ENCODE data around the gene CYP8B1.
A peak's percentile ranks its signal among the peaks of the same experiment; 100 is the strongest.

Gene CYP8B1

DNA sequence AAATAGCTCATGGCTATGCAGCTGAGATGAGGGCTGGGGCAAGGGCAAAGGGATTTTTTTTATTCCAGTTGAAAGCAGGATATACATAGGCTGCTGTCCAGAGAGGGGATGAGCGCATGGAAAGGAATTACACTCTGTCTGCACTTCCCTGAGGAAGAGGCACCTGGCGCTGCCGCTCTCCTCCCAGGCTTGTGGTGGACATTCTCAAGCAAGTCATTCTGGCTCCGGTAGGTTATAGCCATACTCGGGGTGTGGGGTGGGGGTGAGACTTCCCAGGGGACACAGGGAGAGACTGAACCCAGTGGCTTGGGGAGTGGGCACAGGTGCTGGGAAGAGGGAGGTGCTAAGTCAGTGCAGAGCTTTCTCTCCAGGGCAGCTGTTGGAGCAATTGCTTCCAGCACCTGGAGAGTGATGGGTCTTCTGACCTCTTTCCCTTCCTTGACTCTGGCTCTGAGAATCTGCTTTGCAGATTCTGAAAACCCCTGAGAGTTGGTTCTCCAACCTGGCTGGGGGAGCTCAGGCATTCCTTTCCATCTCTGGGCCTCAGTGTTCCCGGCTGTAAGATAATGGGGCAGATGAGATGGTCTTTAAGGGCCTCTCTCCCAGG lies 24.3 kb downstream of the CYP8B1 start:
- no peak for DNase-seq

DNA sequence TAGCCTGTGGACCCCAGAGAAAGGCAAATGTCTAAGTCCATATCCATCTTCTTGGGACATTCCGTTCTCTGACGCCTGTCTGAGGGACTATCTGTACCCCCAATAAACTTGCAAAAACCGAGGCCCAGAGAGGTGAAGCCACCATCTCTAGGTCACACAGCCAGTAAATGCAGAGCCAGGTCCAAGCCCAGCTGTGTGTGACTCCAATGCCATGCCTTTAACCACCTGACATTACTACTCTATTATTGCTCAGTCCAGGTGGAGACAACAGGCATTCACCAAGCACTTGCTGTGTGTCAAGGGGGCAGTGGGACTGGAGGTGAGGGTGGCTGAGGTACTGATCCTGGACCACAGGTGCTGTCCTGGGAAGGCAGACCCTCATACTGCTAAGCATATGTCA lies 25.4 kb downstream of the CYP8B1 start:
- no peak for DNase-seq

DNA sequence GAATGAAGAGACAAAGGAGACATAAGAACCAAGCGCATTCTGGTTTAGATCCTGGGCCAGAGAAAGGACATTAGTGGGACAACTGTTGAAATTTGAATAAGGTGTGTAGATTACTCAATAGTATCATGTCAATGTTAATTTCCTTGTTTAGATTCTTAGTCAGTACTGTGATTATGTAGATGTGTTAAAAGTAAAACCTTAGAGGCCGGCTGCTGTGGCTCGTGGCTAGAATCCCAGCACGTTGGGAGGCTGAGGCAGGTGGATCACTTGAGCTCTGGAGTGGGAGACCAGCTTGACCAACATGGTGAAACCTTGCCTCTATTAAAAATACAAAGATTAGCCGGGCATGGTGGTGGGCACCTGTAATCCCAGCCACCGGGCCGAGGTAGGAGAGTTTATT lies 26.7 kb downstream of the CYP8B1 start:
- no peak for DNase-seq

DNA sequence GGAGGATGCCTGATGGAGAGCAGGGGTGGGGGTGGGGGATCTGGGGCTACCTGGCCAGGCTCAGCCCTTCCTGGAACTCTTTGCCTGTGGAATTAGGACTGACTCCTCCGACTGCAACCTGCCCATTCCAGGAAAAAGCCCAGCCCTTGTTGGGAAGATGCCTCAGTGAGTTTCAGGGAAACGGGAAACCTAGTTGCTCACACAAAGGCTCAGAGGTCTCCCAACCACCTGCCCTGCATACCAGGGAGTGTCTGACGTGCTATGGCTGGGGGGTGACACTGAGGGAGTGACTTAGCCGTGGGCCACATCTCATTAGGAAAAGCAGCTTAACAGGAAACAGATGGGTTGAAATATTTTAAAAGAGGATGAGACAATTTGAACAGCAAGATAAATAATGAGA lies 27.9 kb downstream of the CYP8B1 start:
- no peak for DNase-seq

DNA sequence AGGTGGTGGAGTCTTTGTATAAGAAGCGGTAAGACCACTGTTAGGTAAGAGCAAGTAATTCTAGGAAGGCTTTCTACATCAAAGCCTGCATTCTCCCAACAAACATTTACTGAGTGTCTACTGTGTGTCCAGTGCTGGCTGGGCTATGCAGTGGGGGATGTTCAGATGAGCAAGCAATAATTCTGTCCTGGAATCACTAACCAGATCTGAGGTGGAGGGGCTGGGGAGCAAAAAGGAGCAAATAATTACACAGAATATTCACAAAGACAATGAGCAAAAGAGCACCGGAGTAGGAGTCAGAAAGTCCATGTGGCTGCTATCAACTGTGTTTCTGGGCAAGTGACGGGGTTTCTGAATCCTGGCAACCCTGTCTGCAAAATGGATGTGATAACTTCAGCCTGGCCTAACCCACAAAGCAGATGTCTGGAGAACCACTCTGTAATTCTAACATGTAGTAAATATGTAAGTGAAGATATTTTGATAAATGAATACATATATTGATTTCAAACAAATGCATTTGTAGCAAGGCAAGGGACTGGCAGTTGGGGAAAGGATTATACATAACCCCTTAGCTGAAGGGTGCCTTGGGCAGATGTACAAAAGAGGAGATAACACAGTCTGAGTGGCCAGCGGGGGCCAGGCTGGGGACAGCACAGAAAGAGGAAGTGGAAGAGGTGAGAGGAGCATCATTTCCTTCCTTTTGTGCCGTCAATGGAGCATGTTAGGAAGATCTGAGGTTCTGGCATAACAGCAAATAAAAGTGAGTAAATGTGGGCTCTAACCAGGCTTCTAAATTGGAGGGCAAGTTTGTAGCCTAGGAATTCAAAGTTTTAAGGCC lies 28.8 kb downstream of the CYP8B1 start:
- DNase-seq: no peak

DNA sequence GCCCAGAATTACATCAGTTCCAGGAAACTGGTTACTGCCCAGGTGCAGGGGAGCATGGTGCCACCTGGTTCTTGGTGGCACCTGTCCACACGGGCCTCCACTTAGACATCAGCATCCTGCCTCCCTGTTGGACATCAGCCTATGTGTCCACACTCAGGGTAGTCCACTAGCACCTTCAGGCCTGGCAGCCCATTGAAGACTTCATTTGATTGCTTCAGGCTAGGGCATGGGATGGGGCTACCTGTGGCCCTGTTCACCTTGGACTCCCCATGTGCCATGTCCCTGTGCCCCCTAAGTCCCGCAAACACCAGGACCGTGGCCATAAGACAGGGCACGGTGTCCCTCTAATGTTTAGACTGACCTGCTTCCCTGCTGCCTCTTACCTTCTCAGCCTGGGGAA lies 30.9 kb downstream of the CYP8B1 start:
- DNase-seq: no peak

DNA sequence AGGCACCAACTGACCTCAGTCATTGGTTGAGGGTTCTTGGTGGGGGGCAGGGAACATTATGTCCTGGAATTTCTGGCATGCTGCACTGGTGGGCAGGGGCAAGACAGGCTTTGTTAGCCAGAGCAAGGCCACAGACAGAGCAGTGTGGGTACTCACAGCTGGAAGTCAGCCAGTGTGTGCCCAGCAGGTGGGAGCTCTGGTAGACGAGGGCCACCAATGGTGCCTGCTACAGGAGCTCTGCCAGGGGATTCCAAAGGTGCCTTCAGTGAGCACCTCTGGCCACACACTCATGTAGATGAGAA lies 31.3 kb downstream of the CYP8B1 start:
- DNase-seq: no peak

DNA sequence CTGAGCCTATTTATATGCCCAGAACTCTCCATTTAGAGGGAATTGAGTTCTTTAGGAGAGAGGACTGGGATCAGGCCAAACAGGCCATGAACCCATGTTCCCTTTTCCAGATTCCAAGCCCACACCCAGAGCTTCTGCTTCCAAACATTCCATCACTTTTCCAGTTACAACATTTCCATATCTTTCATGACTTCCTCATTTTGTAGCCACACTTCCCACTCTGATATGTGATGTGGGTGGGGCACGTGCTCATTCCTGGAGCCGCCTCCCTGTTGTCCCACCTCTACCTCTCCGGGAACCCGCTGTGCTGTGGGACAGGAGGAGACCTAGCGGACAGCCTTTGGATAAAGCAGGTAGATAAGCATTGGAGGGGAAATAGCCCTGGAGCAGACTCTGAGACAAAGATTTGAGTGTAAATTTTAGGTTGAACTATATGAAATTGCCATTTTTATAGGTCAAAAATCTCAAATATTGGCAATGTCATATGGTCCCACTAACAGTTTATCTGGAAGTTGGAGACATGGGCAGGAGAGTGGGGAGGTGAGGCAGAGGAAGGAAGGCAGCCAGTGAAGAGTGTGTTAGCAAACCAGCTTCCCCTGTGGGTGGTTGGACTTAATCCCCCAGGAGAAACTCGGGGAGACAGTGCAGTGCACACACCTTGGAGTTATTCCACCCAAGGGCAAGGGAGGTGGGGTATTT lies 31.8 kb downstream of the CYP8B1 start:
- DNase-seq: no peak

DNA sequence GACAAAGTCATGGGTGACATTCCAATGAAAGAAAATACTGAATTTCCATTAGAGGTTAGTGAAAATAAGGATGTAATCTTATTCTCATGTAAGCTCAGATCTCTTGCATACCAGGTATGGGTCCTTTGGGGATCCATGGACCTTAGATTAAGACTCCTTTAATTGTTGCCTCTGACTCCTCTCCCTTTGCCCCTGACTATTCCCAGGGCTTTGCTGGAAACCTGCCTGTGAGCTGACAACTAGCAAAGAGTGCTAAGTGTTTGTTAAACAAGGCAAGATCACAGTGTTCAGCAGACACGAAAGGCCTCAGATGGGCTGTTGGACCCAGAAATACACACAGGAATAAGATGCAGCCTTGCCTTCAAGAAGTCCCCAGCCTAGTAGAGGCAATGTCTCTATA lies 34.3 kb downstream of the CYP8B1 start:
- no peak for DNase-seq

DNA sequence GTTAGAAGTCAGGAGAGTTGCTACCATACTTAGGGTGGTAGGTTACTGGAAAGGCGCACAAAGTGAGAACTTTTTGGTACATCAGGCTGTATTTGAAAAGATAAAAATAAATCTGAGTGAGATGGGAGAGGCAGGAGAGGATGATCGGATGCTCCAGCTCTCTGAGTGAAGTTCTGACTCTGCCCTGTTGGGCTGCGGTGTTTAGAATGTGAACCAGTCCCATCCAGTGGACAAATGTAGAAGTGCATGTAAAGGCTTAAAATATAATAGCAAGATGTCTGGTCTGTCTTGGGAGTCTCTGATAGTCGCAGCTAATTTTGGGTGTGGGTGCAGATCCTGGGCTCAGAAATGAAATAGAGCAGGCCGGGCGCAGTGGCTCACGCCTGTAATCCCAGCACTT lies 36.1 kb downstream of the CYP8B1 start:
- peak; percentile 52 for DNase-seq

DNA sequence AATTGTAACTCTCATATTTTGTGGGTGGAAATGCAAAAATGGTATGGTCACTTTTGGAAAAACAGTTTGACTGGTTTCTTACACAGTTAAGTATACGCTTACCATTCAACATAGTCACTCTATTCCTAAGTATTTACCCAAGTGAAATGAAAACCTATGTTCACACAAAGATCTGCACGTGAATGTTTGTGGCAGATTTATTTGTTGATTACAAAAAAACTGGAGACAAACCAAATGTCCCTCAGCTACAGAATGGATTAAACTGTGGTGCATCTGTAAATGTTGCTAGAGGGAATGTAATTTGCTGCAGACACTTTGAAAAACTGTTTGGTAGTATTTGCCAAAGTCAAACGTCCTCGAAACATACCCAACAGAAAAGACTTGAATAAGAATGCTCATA lies 37.1 kb downstream of the CYP8B1 start:
- no peak for DNase-seq

DNA sequence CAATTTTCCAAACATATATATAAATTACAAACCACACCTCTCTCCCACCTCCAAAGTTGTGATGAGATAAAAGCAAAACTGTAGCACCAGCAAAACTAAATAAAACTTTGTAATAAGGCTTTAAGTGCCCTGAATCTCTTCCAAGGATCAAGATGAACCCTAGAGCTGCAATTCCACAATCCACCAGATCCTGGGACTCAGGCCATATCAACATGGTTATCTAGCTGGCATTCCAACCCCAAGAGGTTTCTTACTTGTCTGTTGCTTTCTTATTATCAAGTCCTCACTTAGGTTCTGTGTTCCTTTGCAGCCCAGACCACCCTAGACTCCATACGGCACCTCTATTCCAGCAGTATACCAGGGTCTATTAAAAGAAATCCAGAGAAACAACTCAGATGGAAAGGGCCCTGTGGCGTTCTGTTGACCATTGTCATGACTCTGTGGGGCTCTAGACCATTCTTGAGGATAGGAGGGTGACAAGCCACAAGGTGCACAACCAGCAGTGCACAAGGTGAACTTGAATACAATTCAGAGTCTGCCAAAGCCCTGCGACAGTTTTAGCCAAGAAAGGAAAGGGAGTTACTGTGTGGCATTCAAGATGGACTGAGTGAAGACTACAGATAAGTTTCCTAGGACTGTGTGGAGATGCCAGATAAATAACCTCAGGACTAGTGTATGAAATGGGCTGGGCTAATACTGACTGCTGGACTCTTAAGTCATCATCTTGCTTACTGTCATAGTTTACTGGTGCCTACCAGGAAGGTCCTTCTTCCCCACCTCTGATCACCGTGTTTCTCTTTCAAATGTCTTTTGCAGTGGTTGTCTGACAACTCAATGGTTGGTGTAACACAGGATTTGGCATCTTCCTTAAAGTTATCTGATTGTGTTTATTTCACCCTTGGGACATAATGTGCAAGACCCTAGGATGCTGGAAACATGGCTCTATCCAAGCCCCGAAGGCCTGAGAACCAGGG lies 39.2 kb downstream of the CYP8B1 start:
- DNase-seq: no peak

DNA sequence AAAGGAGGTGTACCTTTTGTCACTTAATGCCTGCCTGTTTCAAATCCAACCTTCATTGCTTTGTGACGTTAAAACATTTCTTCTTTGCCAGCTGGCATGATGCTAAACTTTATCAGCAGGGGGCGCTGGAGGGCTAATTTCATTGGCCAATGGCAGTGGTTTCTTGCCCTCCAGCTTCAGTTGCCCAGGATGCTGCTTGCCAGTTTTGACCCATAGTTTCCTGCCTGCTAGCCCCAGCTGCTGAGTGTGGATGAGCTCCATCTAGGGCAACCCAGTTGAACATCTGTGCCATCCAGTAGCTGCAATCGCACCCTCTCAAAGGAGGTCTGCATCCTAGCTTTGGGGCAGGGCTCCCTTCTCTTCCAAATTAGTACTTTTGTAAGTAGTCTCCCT lies 44.4 kb downstream of the CYP8B1 start:
- DNase-seq: peak; percentile 61

DNA sequence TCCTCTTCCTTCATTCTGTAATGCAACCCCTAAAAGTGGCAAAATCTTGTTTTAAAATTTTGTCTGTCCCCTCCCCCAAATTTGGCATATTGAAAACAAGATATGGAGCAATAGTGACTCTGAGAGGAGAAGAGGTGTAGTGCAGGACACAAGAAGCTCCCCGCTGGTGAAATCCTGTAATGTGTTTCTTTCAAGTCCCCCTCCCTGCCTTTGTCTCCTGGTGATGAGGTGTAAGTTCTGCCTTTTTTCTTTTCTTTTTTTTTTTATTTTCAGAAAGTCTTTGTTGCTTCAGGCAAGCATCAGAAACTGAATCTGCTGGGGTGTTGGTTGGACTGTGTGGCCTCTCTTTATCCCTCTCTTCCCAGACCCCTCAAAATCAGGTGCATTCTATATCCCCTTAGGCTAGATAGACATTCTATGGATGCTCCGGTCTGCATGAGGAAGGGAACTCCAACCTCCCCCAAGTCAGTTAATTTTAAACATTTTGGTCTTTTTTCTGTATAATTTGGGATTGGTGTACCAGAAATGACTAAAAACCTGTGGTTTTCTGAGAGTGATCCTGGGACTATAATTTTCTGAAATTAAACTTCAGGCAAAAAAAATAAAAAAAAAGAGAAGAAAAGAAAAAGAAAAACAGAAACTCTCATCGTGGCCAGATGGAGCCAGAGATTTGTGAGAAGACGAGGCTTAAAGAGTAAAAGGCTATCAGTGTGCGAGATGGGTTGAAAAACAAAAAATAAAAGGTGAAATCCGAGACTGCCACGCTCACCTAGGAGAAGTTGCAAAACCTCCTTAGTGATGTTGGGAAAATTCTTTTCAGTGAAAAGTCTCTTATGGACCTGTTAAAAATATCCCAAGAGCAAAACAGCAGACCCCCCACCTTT lies 45.0 kb downstream of the CYP8B1 start:
- no peak for DNase-seq

DNA sequence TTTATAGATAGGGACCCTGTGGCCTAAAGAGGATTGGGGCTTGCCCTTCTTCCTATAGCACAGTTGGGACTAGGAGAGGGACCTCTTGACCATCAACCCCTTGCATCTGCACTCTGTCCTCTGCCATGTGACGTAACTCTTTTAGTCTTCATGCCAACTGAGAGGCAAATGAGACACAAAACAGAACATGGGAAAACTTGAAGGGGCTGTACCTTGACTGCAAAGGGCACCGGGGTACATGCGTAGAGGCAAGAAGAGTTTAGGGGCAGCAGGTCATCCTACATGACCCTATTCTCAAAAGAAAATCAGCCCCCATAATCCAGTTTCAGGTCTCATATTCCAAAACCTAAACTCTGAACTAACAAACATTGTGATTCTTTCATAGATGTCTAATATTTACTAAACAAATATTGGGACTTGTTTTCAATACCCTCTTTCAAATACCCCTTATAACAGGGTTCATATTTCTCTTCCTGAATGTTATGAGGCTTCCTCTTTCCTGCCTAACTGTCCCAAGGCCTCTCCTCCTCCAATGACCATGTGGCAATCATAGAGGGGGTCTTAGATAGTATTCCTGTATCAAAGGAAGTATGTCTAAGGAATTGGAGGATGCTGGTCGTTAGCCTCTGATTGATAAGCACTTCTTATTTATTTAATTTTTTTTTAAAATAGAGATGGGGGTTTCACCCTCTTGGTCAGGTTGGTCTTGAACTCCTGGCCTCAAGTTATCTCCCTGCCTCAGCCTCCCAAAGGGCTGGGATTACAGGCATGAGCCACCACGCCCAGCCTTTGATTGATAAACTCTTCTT lies 45.8 kb downstream of the CYP8B1 start:
- no peak for DNase-seq

DNA sequence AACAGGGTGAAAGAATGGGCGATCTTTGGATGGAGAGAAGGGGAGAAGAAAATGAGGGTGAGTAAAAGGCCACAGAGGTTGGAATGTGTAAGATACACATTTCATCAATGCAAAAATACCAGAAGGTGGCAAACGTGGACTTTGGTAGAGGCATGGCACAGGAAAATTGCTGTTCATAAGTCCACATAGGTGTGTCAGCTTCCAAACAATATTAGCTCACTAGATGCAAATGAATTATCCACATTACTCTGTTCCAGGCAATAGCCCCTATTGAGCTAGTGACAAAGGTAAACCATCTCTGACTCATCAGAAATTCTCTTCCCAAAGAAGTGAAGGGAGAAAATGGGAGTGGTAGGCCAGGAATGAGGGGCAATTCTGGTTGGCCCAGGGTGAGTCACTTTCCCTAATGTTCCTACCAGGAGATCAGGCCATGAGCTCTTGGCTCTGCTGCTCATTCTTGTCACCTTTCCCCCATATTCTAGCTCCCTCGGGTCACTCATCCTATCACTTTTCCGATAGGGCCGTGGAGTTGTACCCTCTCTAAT lies 46.5 kb downstream of the CYP8B1 start:
- DNase-seq: no peak

DNA sequence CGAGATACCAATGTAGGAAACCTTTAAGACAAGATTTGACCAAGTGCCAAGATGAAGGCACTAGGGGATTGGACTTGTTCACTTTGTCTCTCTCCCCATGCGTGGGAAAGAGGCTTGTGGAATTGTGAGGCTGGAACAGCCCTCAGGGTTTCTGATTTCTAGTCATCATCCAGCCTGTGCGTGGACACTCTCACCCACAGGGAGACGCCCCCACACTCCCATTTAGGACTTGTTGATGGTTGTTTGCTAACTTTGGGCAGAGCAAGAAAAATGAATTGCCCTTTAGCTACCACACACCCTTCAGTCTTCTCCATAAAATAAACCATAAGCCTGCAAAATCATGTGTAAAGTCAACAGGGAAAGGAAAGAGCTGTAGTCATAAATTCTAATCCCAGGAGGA lies 48.0 kb downstream of the CYP8B1 start:
- DNase-seq: no peak

DNA sequence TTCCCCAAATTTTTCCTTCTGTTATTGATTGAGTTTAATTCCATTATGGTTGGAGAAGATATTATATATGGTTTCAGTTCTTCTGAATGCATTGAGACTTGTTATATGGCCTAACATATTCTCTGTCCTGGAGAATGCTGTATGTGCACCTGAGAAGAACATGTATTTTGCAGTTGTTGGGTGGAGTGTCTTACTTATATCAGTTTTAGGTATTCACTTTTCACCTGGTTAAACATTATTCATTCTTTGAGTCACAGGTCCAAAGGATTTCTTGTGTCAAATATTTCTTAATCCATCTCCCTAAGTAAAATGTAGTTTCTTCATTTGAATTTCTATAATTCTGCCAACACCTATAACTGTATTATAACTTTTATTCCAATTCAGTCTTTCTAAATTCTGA lies 48.7 kb downstream of the CYP8B1 start:
- DNase-seq: no peak

DNA sequence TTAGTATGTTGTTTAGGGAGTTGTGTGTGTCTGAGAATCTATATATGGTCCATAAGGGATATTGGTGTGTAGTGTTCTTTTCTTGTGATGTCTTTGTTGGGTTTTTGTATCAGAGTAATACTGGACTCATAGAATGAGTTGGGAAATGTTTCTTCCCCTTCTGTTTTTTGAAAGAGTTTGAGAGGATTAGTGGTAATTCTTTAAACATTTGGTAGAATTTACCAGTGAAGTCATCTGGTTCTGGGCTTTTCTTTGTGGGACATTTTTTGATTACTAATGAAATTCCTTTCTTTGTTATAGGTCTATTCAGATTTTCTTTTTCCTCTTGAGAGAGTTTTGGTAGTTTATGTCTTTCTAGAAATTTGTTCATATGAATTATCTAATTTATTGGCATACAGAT lies 49.5 kb downstream of the CYP8B1 start:
- DNase-seq: no peak

DNA sequence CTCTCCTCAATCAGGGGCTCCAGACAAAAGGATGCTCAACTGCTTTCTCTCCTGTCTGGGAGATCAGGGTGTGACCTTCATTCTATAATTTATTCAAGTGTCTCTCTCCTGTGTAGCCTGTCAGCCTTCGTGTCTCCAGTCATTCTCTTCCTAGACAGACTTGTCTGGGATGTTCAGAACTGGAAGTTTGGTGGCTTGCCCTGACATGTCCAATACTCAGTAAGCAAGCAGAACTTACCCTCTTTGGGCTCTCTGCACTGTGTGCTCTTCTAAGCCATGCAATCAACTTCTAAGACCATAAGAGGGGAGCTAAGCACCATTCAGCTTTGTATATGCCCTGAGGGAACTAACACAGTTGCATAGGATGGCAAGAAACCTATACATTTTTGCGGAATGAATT lies 52.3 kb downstream of the CYP8B1 start:
- DNase-seq: no peak

DNA sequence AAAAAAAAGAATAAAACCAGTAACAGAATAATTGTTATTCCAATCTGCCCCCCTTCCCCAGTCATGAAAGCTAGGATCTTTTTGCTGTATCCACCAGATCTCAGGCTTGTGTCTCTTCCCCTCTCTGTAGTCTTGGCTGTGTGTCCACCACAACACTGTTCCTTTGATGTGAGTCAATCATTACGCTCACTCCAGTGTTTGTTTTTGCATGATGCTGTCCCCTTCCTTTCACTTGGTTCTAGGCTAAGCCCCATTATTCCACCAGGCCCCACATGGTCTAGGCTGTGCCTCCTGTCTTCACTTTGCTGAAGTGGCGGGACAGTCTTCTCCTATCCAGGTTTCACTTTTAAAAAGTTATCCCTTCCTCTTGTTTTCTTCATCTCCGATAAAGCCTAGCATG lies 52.9 kb downstream of the CYP8B1 start:
- DNase-seq: no peak

All from right forelimb (tissue), 1 donor.